Astrocyte of the spinal cord (primary cell): ENCODE measurements around the gene POC1B.

Source experiments
- DNase-seq: peaks from one replicate; pipeline ENCODE4 v3.0.0; 2011; ENCODE audit warnings: low read depth, low spot score
- H3K4me3 ChIP-seq: 2 replicates; pipeline ENCODE4 v1.5.1; 2011; ENCODE audit warnings: low read depth, mild to moderate bottlenecking, low read length, moderate library complexity
- CTCF ChIP-seq: IDR thresholded peaks from 2 replicates; pipeline ENCODE4 v1.5.1; 2012; ENCODE audit warnings: low read depth, mild to moderate bottlenecking, low read length, inconsistent platforms
- in situ Hi-C: cut with HindIII; loops from 2 replicates; pipeline ENCODE4 v1.10.0; 2017; ENCODE audit warnings: low sequenced_read_pairs

POC1B gene

DNA sequence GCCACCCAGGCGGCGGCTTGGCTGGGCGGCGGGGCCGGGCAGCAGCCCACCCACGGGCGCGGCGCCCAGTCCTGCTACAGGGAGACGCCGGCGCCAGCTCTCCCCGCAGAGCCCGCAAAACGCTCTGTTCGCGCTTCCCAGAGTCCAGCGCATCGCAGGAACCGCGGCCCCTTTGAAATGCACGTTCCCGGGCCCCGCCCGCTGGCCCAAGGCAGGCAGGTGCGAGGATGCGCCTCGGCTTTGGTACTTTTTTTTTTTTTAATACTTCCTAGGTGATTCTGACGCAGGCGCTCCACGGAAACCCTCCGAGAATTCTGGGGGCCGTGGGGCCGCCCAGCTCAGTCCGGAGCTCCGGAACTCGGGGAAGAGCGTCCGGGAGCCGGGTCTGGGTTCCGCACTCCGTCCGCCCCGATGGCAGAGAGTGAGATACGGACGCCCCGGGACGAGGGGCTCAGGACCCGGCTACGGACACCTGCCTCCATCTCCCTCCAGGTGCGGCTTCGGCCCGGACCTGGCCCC, 483 bp downstream of the POC1B start:
- peak; percentile 27 for DNase-seq
- no peak for TF ChIP-seq CTCF
- in situ Hi-C loops, result no loop called here
- peak overlapping the region; percentile 93 for H3K4me3 ChIP-seq

DNA sequence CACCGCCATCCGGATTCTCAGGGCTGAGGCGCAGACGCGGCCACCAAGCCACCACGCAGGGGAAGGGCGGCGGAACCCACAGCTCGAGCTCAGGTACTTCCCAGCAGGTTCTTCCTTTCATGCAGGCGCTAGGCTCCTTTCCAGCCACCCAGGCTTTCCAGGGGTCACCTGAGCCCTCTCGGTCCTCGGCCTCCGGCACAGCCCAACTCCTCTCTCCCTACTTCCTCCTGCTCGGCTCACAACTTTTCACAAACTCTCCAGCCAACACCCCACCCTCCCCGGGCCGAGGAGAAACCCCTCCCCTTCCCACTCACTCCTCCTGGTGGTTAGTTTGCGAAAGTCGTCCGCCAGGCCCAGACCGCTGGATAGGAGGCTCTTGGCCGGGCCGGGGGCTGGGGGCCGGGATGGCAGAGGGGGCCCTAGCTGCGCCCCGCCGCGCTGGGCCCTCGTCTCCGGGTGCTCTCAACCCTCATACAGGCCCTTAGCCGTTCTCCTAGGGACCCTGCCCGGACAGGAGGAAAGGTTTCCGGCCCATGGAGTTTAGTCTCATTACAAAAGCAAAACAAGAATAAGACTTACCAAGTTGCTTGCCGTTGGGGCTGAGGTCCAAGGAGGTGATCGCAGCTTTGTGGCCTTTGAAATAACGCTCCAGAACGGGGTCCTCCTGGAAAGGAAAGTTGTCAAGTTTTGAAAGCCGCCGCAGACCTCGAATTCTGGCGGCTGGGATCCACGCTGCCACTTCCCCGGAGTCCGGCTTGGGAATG, 1.1 kb downstream of the POC1B start, which contains the start of gene GALNT4:
Gene GALNT4 (minus strand): TSS at position 256 of the 764 bp plus-strand sequence. CDS start 247 bp downstream, at position 9.
- peak within 1 kb of the TSS; percentile 93 for H3K4me3 ChIP-seq
- in situ Hi-C loops, result no loop called here
- TF ChIP-seq CTCF, result peak; percentile 74
- peak; percentile 89 for DNase-seq

GRCh38 chr12:89523843-89524540, 1.9 kb downstream of the POC1B start:
- peak overlapping the region; percentile 93 for H3K4me3 ChIP-seq
- in situ Hi-C loops, result no loop called here
- no peak for DNase-seq
- no peak for TF ChIP-seq CTCF

- in situ Hi-C loops, result no loop called here
- no peak for DNase-seq
- TF ChIP-seq CTCF, result no peak
- H3K4me3 ChIP-seq, result no peak overlapping the region
Observed at GRCh38 chr12:89523393-89523792, 2.5 kb downstream of the POC1B start.

DNA sequence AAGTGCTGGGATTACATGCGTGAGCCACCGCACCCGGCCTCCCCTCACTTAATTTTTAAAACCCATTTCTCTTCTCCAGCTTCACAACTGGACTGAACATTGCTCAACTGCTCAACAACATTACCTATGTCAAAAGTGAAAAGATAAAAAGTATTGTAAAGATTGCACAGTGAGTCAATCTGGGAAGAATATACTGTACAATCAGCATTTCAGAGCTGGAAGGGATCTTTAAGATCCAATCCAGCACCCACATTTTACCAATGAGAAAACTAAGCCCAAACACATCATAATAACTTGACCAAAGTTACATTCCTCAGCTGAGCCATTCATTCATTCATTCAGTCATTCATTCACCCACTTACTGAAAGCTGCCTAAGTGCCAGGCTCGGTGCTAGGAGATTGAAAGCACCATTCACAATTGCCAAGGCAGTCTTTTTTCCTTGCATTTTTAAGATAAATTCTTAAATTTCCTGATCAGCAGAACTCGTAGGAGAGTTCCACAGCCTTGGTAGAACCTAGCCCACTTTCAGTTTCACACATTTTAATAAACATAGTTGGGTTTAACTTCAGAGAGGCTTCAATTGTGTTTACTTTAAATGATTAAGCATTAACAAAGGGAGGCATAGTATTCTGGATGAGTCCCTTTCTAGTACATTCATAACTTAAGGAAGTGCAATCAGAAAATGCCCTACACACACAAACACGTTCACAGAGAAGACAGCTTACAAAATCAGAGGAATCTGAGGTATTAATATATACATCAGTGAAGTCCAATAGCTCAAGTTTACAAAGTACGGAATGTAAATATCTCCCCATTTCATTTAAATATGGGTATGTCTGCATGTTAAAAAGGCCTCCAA, 4.3 kb downstream of the POC1B start:
- no peak overlapping the region for H3K4me3 ChIP-seq
- DNase-seq, result no peak
- TF ChIP-seq CTCF, result no peak
- in situ Hi-C loops, result no loop called here

DNA sequence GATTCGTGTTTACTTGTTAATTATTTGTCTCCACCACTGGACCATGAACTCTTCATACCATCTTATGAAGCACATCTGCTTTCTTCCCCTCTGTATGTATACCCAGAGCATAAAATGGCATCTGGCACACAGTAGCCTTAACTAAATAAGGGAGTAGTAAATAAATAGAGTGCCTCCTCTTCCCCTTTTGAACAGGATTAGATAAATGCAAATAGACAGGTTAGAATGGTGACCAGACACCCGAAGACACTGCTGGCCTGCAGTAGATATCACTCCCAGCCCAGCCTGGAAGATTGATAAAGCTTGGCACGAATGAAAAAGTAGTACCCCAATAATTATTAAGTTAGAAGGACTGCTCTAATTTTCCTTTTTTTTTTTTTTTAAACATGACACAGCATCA, 8.1 kb downstream of the POC1B start:
- TF ChIP-seq CTCF, result no peak
- in situ Hi-C loops, result no loop called here

More for the DNA sequence above, 8.1 kb downstream of the POC1B start:
- H3K4me3 ChIP-seq, result no peak overlapping the region
- no peak for DNase-seq
